HEK293 (cell line): Measurements from ENCODE around the gene PTCSC3.

ENCODE experiments used
- CTCF ChIA-PET: fragments of 350-600 bp; formaldehyde crosslinking; extraction: SDS; loops from one replicate; lab custom pipeline; 2021; ENCODE audit warnings: antibody characterized with exemption; lab: Yijun Ruan, JAX
- POLR2A ChIA-PET: fragments of 300-600 bp; formaldehyde crosslinking; extraction: SDS; loops from one replicate; lab custom pipeline; 2020; ENCODE audit warnings: antibody characterized with exemption, inconsistent platforms; lab: Yijun Ruan, JAX
- H3K27ac ChIP-seq: fragments of 200-500 bp; sonication (Bioruptor generic); 2 replicates; pipeline ENCODE4 v1.5.1; 2014; ENCODE audit warnings: low read depth, low read length, control low read depth, inconsistent platforms; ENCODE audit errors: extremely low read depth
- H3K36me3 ChIP-seq, 2 experiments: fragments of 200-500 bp in 1 of 2; sonication (Bioruptor generic) in 1 of 2; 1 replicate in 1 of 2; 2 replicates in 1 of 2; pipeline ENCODE4 v1.5.1; 2014 to 2017; ENCODE audit warnings: inconsistent platforms in 2 of 2, low read length in 2 of 2; ENCODE audit not compliant: control insufficient read depth in 2 of 2, insufficient read depth in 1 of 2
- H3K4me1 ChIP-seq: fragments of 200-500 bp; sonication (Bioruptor generic); 2 replicates; pipeline ENCODE4 v1.5.1; 2014; ENCODE audit warnings: mild to moderate bottlenecking, low read length, inconsistent platforms; ENCODE audit not compliant: control insufficient read depth, insufficient read depth
- H3K4me3 ChIP-seq: 2 replicates; pipeline ENCODE4 v1.5.1; 2011; ENCODE audit warnings: low read depth, mild to moderate bottlenecking, control low read depth, low read length, moderate library complexity
- H3K9me3 ChIP-seq: fragments of 200-500 bp; sonication (Bioruptor generic); 2 replicates; pipeline ENCODE4 v1.5.1; 2014; ENCODE audit warnings: low read depth, low read length, inconsistent platforms; ENCODE audit not compliant: control insufficient read depth, insufficient read depth
- BCL11A ChIP-seq: fragments of 450-650 bp; formaldehyde crosslinking; IDR thresholded peaks from 2 replicates; pipeline ENCODE4 v1.5.1; 2016; ENCODE audit warnings: low read depth, missing biosample characterization, missing genetic modification characterization
- BCL11B ChIP-seq: fragments of 450-650 bp; formaldehyde crosslinking; IDR thresholded peaks from 2 replicates; pipeline ENCODE4 v1.5.1; 2016; ENCODE audit warnings: low read depth, missing biosample characterization, missing genetic modification characterization
- IKZF3 ChIP-seq: fragments of 450-650 bp; IDR thresholded peaks from 2 replicates; pipeline ENCODE4 v1.5.0; 2018; ENCODE audit warnings: missing biosample characterization, mild to moderate bottlenecking, missing genetic modification characterization, moderate library complexity
- PRDM1 ChIP-seq: fragments of 450-650 bp; formaldehyde crosslinking; IDR thresholded peaks from 2 replicates; pipeline ENCODE4; 2016; ENCODE audit warnings: missing biosample characterization, missing genetic modification characterization
- TCF7L2 ChIP-seq: IDR thresholded peaks from 2 replicates; pipeline ENCODE4 v1.6.1; 2011; ENCODE audit warnings: low read depth, mild to moderate bottlenecking, inconsistent platforms, low read length, moderate library complexity, borderline replicate concordance
- ZBTB48 ChIP-seq: fragments of 450-650 bp; formaldehyde crosslinking; IDR thresholded peaks from 2 replicates; pipeline ENCODE4 v1.5.1; 2016; ENCODE audit warnings: missing biosample characterization, missing genetic modification characterization
- ZEB2 ChIP-seq: fragments of 450-650 bp; formaldehyde crosslinking; IDR thresholded peaks from 2 replicates; pipeline ENCODE4 v1.5.1; 2016; ENCODE audit warnings: missing biosample characterization, missing genetic modification characterization
- ZNF114 ChIP-seq: fragments of 450-650 bp; formaldehyde crosslinking; IDR thresholded peaks from 2 replicates; pipeline ENCODE4 v1.5.0; 2017; ENCODE audit warnings: missing biosample characterization, missing genetic modification characterization
- ZNF274 ChIP-seq, 2 experiments: fragments of 200-500 bp in 1 of 2; fragments of 450-650 bp in 1 of 2; sonication (Bioruptor generic) in 1 of 2; formaldehyde crosslinking in 1 of 2; IDR thresholded peaks; 2 replicates each; pipeline versions ENCODE4 v1.5.1 to v1.6.1; 2014 to 2016; ENCODE audit warnings: borderline replicate concordance in 1 of 2, inconsistent platforms in 1 of 2, low read length in 1 of 2, missing biosample characterization in 1 of 2, missing genetic modification characterization in 1 of 2
- ZNF324 ChIP-seq: fragments of 450-650 bp; formaldehyde crosslinking; IDR thresholded peaks from 2 replicates; pipeline ENCODE4 v1.5.1; 2016; ENCODE audit warnings: missing biosample characterization, missing genetic modification characterization
- ZNF341 ChIP-seq: fragments of 450-650 bp; formaldehyde crosslinking; IDR thresholded peaks from 2 replicates; pipeline ENCODE4; 2016; ENCODE audit warnings: low read depth, missing biosample characterization, missing genetic modification characterization
- ZNF350 ChIP-seq: fragments of 450-650 bp; formaldehyde crosslinking; IDR thresholded peaks from 2 replicates; pipeline ENCODE4 v1.5.0; 2017; ENCODE audit warnings: missing biosample characterization, mild to moderate bottlenecking, missing genetic modification characterization
- ZNF560 ChIP-seq: fragments of 450-650 bp; formaldehyde crosslinking; IDR thresholded peaks from 2 replicates; pipeline ENCODE4 v1.5.1; 2017; ENCODE audit warnings: missing biosample characterization, missing genetic modification characterization, borderline replicate concordance
- ZNF571 ChIP-seq: fragments of 450-650 bp; formaldehyde crosslinking; IDR thresholded peaks from 2 replicates; pipeline ENCODE4 v1.5.0; 2017; ENCODE audit warnings: missing biosample characterization, missing genetic modification characterization
- ZNF596 ChIP-seq: fragments of 450-650 bp; IDR thresholded peaks from 2 replicates; pipeline ENCODE4 v1.5.0; 2018; ENCODE audit warnings: missing biosample characterization, mild to moderate bottlenecking, missing genetic modification characterization, moderate library complexity
- ZNF654 ChIP-seq: fragments of 450-650 bp; formaldehyde crosslinking; IDR thresholded peaks from 2 replicates; pipeline ENCODE4 v1.5.1; 2016; ENCODE audit warnings: low read depth, missing biosample characterization, missing genetic modification characterization
- ZNF670 ChIP-seq: fragments of 450-650 bp; formaldehyde crosslinking; IDR thresholded peaks from 2 replicates; pipeline ENCODE4 v1.5.1; 2016; ENCODE audit warnings: missing biosample characterization, missing genetic modification characterization, low read depth
- ZNF677 ChIP-seq: fragments of 450-650 bp; IDR thresholded peaks from 2 replicates; pipeline ENCODE4 v1.5.0; 2018; ENCODE audit warnings: missing biosample characterization, mild to moderate bottlenecking, missing genetic modification characterization, moderate library complexity
- ZNF76 ChIP-seq: fragments of 450-650 bp; formaldehyde crosslinking; IDR thresholded peaks from 2 replicates; pipeline ENCODE4; 2016; ENCODE audit warnings: low read depth, missing biosample characterization, missing genetic modification characterization, borderline replicate concordance
- TF ChIP-seq, protein P1 (sequence below): fragments of 450-650 bp; formaldehyde crosslinking; conservative IDR thresholded peaks from 2 replicates; pipeline ENCODE4 v1.5.1; 2016; ENCODE audit warnings: low read depth, missing biosample characterization, missing genetic modification characterization
- TF ChIP-seq, protein P2 (sequence below): fragments of 450-650 bp; formaldehyde crosslinking; IDR thresholded peaks from 2 replicates; pipeline ENCODE4 v1.5.1; 2016; ENCODE audit warnings: missing biosample characterization, missing genetic modification characterization
- TF ChIP-seq, protein P3 (sequence below): fragments of 450-650 bp; formaldehyde crosslinking; IDR thresholded peaks from 2 replicates; pipeline ENCODE4 v1.5.1; 2016; ENCODE audit warnings: missing biosample characterization, missing genetic modification characterization
- TF ChIP-seq, protein P4 (sequence below): fragments of 450-650 bp; formaldehyde crosslinking; IDR thresholded peaks from 2 replicates; pipeline ENCODE4 v1.5.1; 2016; ENCODE audit warnings: missing biosample characterization, missing genetic modification characterization
- TF ChIP-seq, protein P5 (sequence below): fragments of 450-650 bp; formaldehyde crosslinking; IDR thresholded peaks from 2 replicates; pipeline ENCODE4 v1.5.1; 2016; ENCODE audit warnings: missing biosample characterization, missing genetic modification characterization

PTCSC3 gene

DNA sequence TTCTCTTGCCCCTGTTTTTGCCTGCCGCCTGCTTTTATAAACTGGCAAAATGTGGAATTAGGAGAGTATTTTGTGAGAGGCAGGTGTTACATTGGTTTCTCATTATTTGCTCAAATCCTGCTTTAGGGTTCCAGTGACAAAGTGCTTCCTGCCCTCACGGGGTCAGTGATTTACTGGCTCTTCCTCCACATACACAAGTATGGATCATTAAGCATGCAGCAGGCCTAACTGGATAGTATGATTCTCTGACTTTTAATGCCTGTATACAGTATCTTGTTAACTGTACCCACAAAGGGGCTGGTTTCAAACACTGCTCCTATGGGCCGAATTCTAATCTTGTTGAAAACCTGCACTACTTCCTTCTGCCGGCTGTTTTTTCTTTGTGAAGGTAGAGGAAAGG is 63.2 kb downstream of the PTCSC3 start (continued):
- TF ChIP-seq, protein P1, sequence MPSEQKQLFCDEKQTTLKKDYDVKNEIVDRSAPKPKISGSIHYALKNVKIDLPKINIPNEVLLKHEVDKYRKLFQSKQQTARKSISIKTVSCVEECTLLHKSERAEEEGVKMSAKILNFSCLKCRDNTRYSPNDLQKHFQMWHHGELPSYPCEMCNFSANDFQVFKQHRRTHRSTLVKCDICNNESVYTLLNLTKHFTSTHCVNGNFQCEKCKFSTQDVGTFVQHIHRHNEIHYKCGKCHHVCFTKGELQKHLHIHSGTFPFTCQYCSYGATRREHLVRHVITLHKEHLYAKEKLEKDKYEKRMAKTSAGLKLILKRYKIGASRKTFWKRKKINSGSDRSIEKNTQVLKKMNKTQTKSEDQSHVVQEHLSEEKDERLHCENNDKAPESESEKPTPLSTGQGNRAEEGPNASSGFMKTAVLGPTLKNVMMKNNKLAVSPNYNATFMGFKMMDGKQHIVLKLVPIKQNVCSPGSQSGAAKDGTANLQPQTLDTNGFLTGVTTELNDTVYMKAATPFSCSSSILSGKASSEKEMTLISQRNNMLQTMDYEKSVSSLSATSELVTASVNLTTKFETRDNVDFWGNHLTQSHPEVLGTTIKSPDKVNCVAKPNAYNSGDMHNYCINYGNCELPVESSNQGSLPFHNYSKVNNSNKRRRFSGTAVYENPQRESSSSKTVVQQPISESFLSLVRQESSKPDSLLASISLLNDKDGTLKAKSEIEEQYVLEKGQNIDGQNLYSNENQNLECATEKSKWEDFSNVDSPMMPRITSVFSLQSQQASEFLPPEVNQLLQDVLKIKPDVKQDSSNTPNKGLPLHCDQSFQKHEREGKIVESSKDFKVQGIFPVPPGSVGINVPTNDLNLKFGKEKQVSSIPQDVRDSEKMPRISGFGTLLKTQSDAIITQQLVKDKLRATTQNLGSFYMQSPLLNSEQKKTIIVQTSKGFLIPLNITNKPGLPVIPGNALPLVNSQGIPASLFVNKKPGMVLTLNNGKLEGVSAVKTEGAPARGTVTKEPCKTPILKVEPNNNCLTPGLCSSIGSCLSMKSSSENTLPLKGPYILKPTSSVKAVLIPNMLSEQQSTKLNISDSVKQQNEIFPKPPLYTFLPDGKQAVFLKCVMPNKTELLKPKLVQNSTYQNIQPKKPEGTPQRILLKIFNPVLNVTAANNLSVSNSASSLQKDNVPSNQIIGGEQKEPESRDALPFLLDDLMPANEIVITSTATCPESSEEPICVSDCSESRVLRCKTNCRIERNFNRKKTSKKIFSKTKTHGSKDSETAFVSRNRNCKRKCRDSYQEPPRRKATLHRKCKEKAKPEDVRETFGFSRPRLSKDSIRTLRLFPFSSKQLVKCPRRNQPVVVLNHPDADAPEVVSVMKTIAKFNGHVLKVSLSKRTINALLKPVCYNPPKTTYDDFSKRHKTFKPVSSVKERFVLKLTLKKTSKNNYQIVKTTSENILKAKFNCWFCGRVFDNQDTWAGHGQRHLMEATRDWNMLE (tag by site-specific recombination), result no peak
- TF ChIP-seq PRDM1 (no peak), ZNF341 (tag by site-specific recombination) (no peak), ZNF677 (tag by site-specific recombination) (no peak), ZNF350 (tag by site-specific recombination) (no peak), TCF7L2 (no peak), ZNF324 (tag by site-specific recombination) (no peak)
- TF ChIP-seq, all 188 proteins: peak for 0

DNA sequence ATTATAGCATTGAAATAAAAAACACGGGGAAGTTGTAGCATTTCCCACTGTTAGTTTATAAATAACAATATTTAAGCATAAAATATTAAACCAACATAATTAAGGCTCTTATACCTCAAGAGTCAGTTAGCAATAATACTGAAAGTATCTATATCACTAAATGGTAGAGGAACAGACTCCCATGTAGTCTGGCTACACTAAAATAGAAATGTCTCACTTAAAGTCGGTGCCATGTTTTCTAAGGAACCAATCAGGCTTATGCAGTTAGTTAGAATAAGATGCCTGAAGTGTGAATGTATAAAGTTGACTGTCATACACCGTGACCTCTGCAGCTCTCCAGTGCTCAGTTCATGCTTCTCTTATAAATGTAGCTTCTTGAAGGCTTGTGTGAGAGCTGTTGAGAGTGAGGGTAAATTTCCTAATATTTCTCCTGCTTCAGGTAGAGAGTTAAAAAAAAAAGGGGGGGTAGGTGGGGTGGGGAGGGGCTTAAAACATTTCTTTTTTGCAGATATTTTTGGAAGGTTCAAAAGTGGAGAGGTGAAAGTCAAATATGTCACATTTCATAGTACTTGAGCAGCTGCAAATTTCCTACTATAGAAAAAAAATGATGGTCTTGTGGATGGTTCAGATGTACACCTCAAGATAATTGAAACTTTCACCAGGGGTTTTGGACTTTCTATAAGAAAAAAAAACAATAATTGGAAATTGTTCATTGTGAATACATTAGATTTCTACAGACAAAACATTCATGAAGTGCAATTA is 64.5 kb downstream of the PTCSC3 start:
- H3K36me3 ChIP-seq, result no peaks in the 10 kb centered on the region
- POLR2A ChIA-PET, result no interaction called here

More for the DNA sequence above, 64.5 kb downstream of the PTCSC3 start:
- no peak for TF ChIP-seq ZNF560 (tag by site-specific recombination)
- no peak for TF ChIP-seq ZBTB48 (tag by site-specific recombination)
- TF ChIP-seq, protein P2, sequence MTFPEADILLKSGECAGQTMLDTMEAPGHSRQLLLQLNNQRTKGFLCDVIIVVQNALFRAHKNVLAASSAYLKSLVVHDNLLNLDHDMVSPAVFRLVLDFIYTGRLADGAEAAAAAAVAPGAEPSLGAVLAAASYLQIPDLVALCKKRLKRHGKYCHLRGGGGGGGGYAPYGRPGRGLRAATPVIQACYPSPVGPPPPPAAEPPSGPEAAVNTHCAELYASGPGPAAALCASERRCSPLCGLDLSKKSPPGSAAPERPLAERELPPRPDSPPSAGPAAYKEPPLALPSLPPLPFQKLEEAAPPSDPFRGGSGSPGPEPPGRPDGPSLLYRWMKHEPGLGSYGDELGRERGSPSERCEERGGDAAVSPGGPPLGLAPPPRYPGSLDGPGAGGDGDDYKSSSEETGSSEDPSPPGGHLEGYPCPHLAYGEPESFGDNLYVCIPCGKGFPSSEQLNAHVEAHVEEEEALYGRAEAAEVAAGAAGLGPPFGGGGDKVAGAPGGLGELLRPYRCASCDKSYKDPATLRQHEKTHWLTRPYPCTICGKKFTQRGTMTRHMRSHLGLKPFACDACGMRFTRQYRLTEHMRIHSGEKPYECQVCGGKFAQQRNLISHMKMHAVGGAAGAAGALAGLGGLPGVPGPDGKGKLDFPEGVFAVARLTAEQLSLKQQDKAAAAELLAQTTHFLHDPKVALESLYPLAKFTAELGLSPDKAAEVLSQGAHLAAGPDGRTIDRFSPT (tag by site-specific recombination), result no peak
- TF ChIP-seq, protein P3, sequence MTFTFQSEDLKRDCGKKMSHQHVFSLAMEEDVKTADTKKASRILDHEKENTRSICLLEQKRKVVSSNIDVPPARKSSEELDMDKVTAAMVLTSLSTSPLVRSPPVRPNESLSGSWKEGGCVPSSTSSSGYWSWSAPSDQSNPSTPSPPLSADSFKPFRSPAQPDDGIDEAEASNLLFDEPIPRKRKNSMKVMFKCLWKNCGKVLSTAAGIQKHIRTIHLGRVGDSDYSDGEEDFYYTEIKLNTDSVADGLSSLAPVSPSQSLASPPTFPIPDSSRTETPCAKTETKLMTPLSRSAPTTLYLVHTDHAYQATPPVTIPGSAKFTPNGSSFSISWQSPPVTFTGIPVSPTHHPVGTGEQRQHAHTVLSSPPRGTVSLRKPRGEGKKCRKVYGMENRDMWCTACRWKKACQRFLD (tag by site-specific recombination), result no peak
- no peak for TF ChIP-seq BCL11A
- no peak for TF ChIP-seq ZNF571 (tag by site-specific recombination)
- no peak for TF ChIP-seq ZEB2 (tag by site-specific recombination)
- TF ChIP-seq ZNF114 (tag by site-specific recombination), result no peak
- no peak for TF ChIP-seq ZNF76 (tag by site-specific recombination)
- no peak for TF ChIP-seq ZNF654
- TF ChIP-seq, protein P4, sequence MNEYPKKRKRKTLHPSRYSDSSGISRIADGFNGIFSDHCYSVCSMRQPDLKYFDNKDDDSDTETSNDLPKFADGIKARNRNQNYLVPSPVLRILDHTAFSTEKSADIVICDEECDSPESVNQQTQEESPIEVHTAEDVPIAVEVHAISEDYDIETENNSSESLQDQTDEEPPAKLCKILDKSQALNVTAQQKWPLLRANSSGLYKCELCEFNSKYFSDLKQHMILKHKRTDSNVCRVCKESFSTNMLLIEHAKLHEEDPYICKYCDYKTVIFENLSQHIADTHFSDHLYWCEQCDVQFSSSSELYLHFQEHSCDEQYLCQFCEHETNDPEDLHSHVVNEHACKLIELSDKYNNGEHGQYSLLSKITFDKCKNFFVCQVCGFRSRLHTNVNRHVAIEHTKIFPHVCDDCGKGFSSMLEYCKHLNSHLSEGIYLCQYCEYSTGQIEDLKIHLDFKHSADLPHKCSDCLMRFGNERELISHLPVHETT, result no peak
- no peak for TF ChIP-seq BCL11B (tag by site-specific recombination)
- TF ChIP-seq IKZF3, result no peak
- no peak for TF ChIP-seq ZNF596
- TF ChIP-seq, protein P5, sequence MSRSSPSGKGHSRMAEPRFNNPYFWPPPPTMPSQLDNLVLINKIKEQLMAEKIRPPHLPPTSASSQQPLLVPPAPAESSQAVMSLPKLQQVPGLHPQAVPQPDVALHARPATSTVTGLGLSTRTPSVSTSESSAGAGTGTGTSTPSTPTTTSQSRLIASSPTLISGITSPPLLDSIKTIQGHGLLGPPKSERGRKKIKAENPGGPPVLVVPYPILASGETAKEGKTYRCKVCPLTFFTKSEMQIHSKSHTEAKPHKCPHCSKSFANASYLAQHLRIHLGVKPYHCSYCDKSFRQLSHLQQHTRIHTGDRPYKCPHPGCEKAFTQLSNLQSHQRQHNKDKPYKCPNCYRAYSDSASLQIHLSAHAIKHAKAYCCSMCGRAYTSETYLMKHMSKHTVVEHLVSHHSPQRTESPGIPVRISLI (tag by site-specific recombination), result no peak
- no peak for TF ChIP-seq ZNF350 (tag by site-specific recombination)
- TF ChIP-seq ZNF274 (IDR thresholded peaks at IDR 0.05; ENCODE audit: low read length), result no peak
- TF ChIP-seq ZNF274 (tag by site-specific recombination; IDR thresholded peaks at IDR 0.05; ENCODE audit: borderline replicate concordance), result no peak
- TF ChIP-seq ZNF670 (tag by site-specific recombination), result no peak
- Histone ChIP-seq H3K27ac (no peak overlapping the region), H3K9me3 (no peaks in the 10 kb centered on the region), H3K4me3 (no peak overlapping the region), H3K4me1 (no peaks in the 10 kb centered on the region)
- CTCF ChIA-PET, result interaction anchor here (0.6 to 1.1 kb wide), 3 partner anchors 41 to 434 kb away, joined by 3 read pairs; no protein-coding TSS in a partner anchor
